Measurements from ENCODE around the gene SAMD4B. TPM values are rescaled to one million over a fixed set of nuclear protein-coding genes. Genes with fewer than 3 reads are reported as not detected.

Gene SAMD4B
- total and polyA plus RNA-seq, 10 donors = 26.7 to 108 (median 80.9) TPM

- peaks cover 0 to 100% (median 40%) of the 10 kb centered on the region in 6 donors for H3K36me3 ChIP-seq
- intact Hi-C loops (cut with DNase I; ENCODE audit: low total_unique reads) = no loop called here
- no peak for TF ChIP-seq POLR2A (IDR thresholded peaks at IDR 0.05)
- no peak for TF ChIP-seq POLR2AphosphoS5 (IDR thresholded peaks at IDR 0.05)
- no peak for TF ChIP-seq CTCF (IDR thresholded peaks at IDR 0.05 in 8 of 11, conservative IDR thresholded peaks at IDR 0.05 in 3 of 11)
Measured at GRCh38 chr19:39365531-39365930, 23.3 kb downstream of the SAMD4B start.

GRCh38 chr19:39369200-39369599 lies 27.0 kb downstream of the SAMD4B start:
- no peaks in the 10 kb centered on the region for H3K27me3 ChIP-seq (replicated peaks in 1 of 7)
- intact Hi-C loops (cut with DNase I; ENCODE audit: low total_unique reads) = no loop called here
- DNase-seq = no peak
- no peak overlapping the region for H3K4me3 ChIP-seq
- H3K27ac ChIP-seq = peak overlapping the region in 5 of 8 donors; percentile 16 to 65 (median 59)
- H3K36me3 ChIP-seq = peaks cover 0 to 100% (median 36%) of the 10 kb centered on the region in 6 donors
- TF ChIP-seq POLR2A (IDR thresholded peaks at IDR 0.05) = no peak
- no peak for TF ChIP-seq POLR2AphosphoS5 (IDR thresholded peaks at IDR 0.05)
- TF ChIP-seq CTCF (IDR thresholded peaks at IDR 0.05 in 8 of 11, conservative IDR thresholded peaks at IDR 0.05 in 3 of 11) = no peak
- H3K4me1 ChIP-seq = peaks cover 0 to 58% (median 28%) of the 10 kb centered on the region in 6 donors
- WGBS, 5 donors = 82 to 97% (median 92%) methylated on average over 2 of the region's 2 CpGs
- H3K9me3 ChIP-seq = no peaks in the 10 kb centered on the region

More at GRCh38 chr19:39365531-39365930, 23.3 kb downstream of the SAMD4B start:
- H3K4me3 ChIP-seq = no peak overlapping the region
- no peaks in the 10 kb centered on the region for H3K27me3 ChIP-seq (replicated peaks in 1 of 7)
- WGBS, 5 donors = 95 to 100% (median 100%) methylated on average over 1 of the region's 1 CpG
- peaks cover 5 to 47% (median 24%) of the 10 kb centered on the region in 6 donors for H3K4me1 ChIP-seq
- H3K27ac ChIP-seq = no peak overlapping the region
- DNase-seq = no peak
- no peaks in the 10 kb centered on the region for H3K9me3 ChIP-seq

- no peak for TF ChIP-seq POLR2AphosphoS5 (IDR thresholded peaks at IDR 0.05)
- no peak for TF ChIP-seq CTCF (IDR thresholded peaks at IDR 0.05 in 8 of 11, conservative IDR thresholded peaks at IDR 0.05 in 3 of 11)
- TF ChIP-seq POLR2A (IDR thresholded peaks at IDR 0.05) = no peak
- Histone ChIP-seq H3K4me1 (peaks cover 0 to 65% (median 27%) of the 10 kb centered on the region in 6 donors), H3K9me3 (no peaks in the 10 kb centered on the region), H3K27me3 (replicated peaks in 1 of 7) (no peaks in the 10 kb centered on the region), H3K36me3 (peaks cover 0 to 100% (median 40%) of the 10 kb centered on the region in 6 donors), H3K4me3 (no peak overlapping the region), H3K27ac (peak overlapping the region in 6 of 8 donors; percentile 20 to 91 (median 72))
- intact Hi-C loops (cut with DNase I; ENCODE audit: low total_unique reads) = no loop called here
- 94 to 96% (median 95%) methylated on average over 5 of the region's 5 CpGs for WGBS, 5 donors
- no peak for DNase-seq
Measured at GRCh38 chr19:39370735-39371134, 28.5 kb downstream of the SAMD4B start.

GRCh38 chr19:39372047-39372802 lies 30.0 kb downstream of the SAMD4B start:
- DNase-seq = no peak
- Histone ChIP-seq H3K27me3 (replicated peaks in 1 of 7) (no peaks in the 10 kb centered on the region), H3K4me1 (peaks cover 0 to 65% (median 27%) of the 10 kb centered on the region in 6 donors), H3K9me3 (no peaks in the 10 kb centered on the region), H3K27ac (peak overlapping the region; percentile 51 to 91 (median 88)), H3K4me3 (no peak overlapping the region), H3K36me3 (peaks cover 3 to 100% (median 52%) of the 10 kb centered on the region in 6 donors)
- 48 to 76% (median 64%) methylated on average over 8 of the region's 8 CpGs for WGBS, 5 donors
- intact Hi-C loops (cut with DNase I; ENCODE audit: low total_unique reads) = no loop called here
- peak in 2 of 3 donors; percentile 72 to 74 for TF ChIP-seq POLR2AphosphoS5 (IDR thresholded peaks at IDR 0.05)
- TF ChIP-seq CTCF (IDR thresholded peaks at IDR 0.05 in 8 of 11, conservative IDR thresholded peaks at IDR 0.05 in 3 of 11) = peak in 1 of 11 experiments; percentile 5
- TF ChIP-seq POLR2A (IDR thresholded peaks at IDR 0.05) = no peak
